HepG2 (cell line): Measurements from ENCODE around the gene DGKB. TPM values are rescaled to one million over a fixed set of nuclear protein-coding genes. Genes with fewer than 3 reads are reported as not detected.

ENCODE experiments used
- ATAC-seq: fragments of 200-7000 bp; cut with Tn5 transposase; 3 replicates; pipeline ENCODE4 v1.9.1; 2020; ENCODE audit warnings: mild to moderate bottlenecking, moderate library complexity
- BruUV-seq: library from RNA; stranded (reverse); fragments of 400-500 nt; replicated peaks from 2 replicates; lab custom pipeline; 2021; lab: Mats Ljungman, UMichigan
- CTCF ChIA-PET: fragments of 300-600 bp; formaldehyde crosslinking; extraction: SDS; loops from one replicate; lab custom pipeline; 2021; ENCODE audit warnings: low total read pairs, inconsistent platforms, low intra/inter-chr PET ratio; lab: Yijun Ruan, JAX
- POLR2A ChIA-PET: fragments of 350-600 bp; sonication (Branson Sonifier 250); formaldehyde crosslinking; loops from one replicate; lab custom pipeline; 2020; ENCODE audit warnings: antibody characterized with exemption, inconsistent platforms; lab: Yijun Ruan, JAX
- DNase-seq: peaks from one replicate; pipeline ENCODE4 v3.0.0-alpha.2; 2015; ENCODE audit warnings: low spot score
- FAIRE-seq: peaks from 3 replicates; lab custom pipeline; 2011; peaks lifted over from hg19 to GRCh38; lab: Jason Lieb, UNC
- H2AFZ ChIP-seq: one replicate; pipeline ENCODE4 v1.6.1; 2011; ENCODE audit warnings: low read length, inconsistent platforms
- H3K27ac ChIP-seq: fragments of 300-600 bp; 3 replicates; pipeline ENCODE4 v1.8.0; 2011; ENCODE audit warnings: mixed run types, mild to moderate bottlenecking, mixed read lengths, low read length, inconsistent platforms; ENCODE audit not compliant: insufficient read depth; ENCODE audit errors: extremely low read length
- H3K27me3 ChIP-seq, 2 experiments: fragments of 200-600 bp in 1 of 2; 2 replicates in 1 of 2; 3 replicates in 1 of 2; pipeline versions ENCODE4 v1.6.0 to v1.8.0; 2011; ENCODE audit warnings: low read length in 2 of 2, mild to moderate bottlenecking in 2 of 2, moderate library complexity in 2 of 2, inconsistent platforms in 1 of 2; ENCODE audit not compliant: insufficient read depth in 2 of 2, control insufficient read depth in 1 of 2
- H3K36me3 ChIP-seq, 2 experiments: fragments of 200-600 bp in 1 of 2; replicated peaks in 1 of 2; 2 replicates in 1 of 2; 3 replicates in 1 of 2; pipeline versions ENCODE4 v1.5.1 to v1.8.0; 2011; ENCODE audit warnings: low read length in 2 of 2, inconsistent platforms in 1 of 2; ENCODE audit not compliant: insufficient read depth in 2 of 2, control insufficient read depth in 1 of 2
- H3K4me1 ChIP-seq: 2 replicates; pipeline ENCODE4 v1.5.1; 2012; ENCODE audit warnings: low read length, inconsistent platforms; ENCODE audit not compliant: insufficient read depth
- H3K4me2 ChIP-seq: 2 replicates; pipeline ENCODE4 v1.6.0; 2011; ENCODE audit warnings: low read depth, low read length, inconsistent platforms
- H3K4me3 ChIP-seq, 3 experiments: fragments of 200-600 bp in 1 of 3; sonication (generic), shearing (Covaris generic) in 1 of 3; replicated peaks in 1 of 3; 2 replicates each; pipeline ENCODE4 v1.5.1; 2011 to 2016; ENCODE audit warnings: low read length in 3 of 3, inconsistent platforms in 2 of 3, low read depth in 2 of 3, mild to moderate bottlenecking in 2 of 3, control low read depth in 1 of 3, mixed read lengths in 1 of 3; ENCODE audit not compliant: insufficient read depth in 1 of 3
- H3K79me2 ChIP-seq: one replicate; pipeline ENCODE4 v1.6.1; 2011; ENCODE audit warnings: low read length, inconsistent platforms; ENCODE audit not compliant: insufficient read depth
- H3K9ac ChIP-seq: 2 replicates; pipeline ENCODE4 v1.6.0; 2011; ENCODE audit warnings: mild to moderate bottlenecking, low read depth, low read length, inconsistent platforms; ENCODE audit not compliant: insufficient read depth
- H3K9me3 ChIP-seq: 2 replicates; pipeline ENCODE4 v1.5.1; 2012; ENCODE audit warnings: mild to moderate bottlenecking, low read length
- H4K20me1 ChIP-seq: 2 replicates; pipeline ENCODE4 v1.6.0; 2011; ENCODE audit warnings: inconsistent platforms, mild to moderate bottlenecking, low read length, moderate library complexity; ENCODE audit not compliant: insufficient read depth
- CBX1 ChIP-seq: IDR thresholded peaks from one replicate; pipeline ENCODE4 v1.6.1; 2016; ENCODE audit warnings: antibody characterized with exemption, low read depth
- GATA4 ChIP-seq: sonication (generic); IDR thresholded peaks from 2 replicates; pipeline ENCODE4 v1.6.1; 2016; ENCODE audit warnings: antibody characterized with exemption, low read depth, borderline replicate concordance
- GATAD1 ChIP-seq: IDR thresholded peaks from 2 replicates; pipeline ENCODE4 v1.6.1; 2016; ENCODE audit warnings: missing genetic modification reagents, missing compliant biosample characterization
- JUNB ChIP-seq: sonication (generic); formaldehyde crosslinking; IDR thresholded peaks from 2 replicates; pipeline ENCODE4 v1.8.0; 2022; ENCODE audit warnings: missing genetic modification reagents, mild to moderate bottlenecking, borderline replicate concordance
- JUND ChIP-seq: sonication (generic); formaldehyde crosslinking; IDR thresholded peaks from 2 replicates; pipeline ENCODE4 v1.8.0; 2022; ENCODE audit warnings: mild to moderate bottlenecking, missing genetic modification reagents
- KLF9 ChIP-seq: IDR thresholded peaks from 2 replicates; pipeline ENCODE4 v1.6.1; 2016; ENCODE audit warnings: low read depth
- MAFG ChIP-seq: sonication (generic); formaldehyde crosslinking; IDR thresholded peaks from 2 replicates; pipeline ENCODE4 v1.5.1; 2020; ENCODE audit warnings: mild to moderate bottlenecking, missing genetic modification reagents
- ZFP36L2 ChIP-seq: sonication (generic); formaldehyde crosslinking; IDR thresholded peaks from 2 replicates; pipeline ENCODE4 v1.4.0; 2020; ENCODE audit warnings: missing genetic modification reagents
- ZNF572 ChIP-seq: sonication (generic); formaldehyde crosslinking; IDR thresholded peaks from 2 replicates; pipeline ENCODE4 v1.5.1; 2020; ENCODE audit warnings: mild to moderate bottlenecking, missing genetic modification reagents
- WGBS: methylation state at CpG from one replicate; pipeline ENCODE4 v1.1.6; 2017; ENCODE audit warnings: low lambda C conversion rate; 5-methylcytosine and 5-hydroxymethylcytosine counted together
- in situ Hi-C: cut with HindIII; loops from 2 replicates; pipeline ENCODE4 v1.10.0; 2017; ENCODE audit warnings: low pct_unique_long_range_greater_than_20kb; ENCODE audit not compliant: extremely low pct_ligation_motif_present
- intact Hi-C: fragments of 100-400 bp; cut with micrococcal nuclease; formaldehyde crosslinking; loops from one replicate; pipeline ENCODE4 v1.10.0; 2022; ENCODE audit not compliant: unreplicated experiment
- polyA plus RNA-seq, 8 experiments: library from polyadenylated mRNA; depleted of rRNA in 3 of 8; stranded (reverse) in 7 of 8; unstranded in 1 of 8; fragments of >200 nt; fragmentation: Illumina TruSeq in 4 of 8; extraction: Trizol in 4 of 8; gene quantifications; 2 replicates each; pipeline versions ENCODE4 v1.2.1 to v1.2.3, GENCODE V29; 2011 to 2016; ENCODE audit warnings: low read depth in 4 of 8, missing spikeins in 1 of 8, mixed read lengths in 1 of 8; ENCODE audit not compliant: insufficient read depth in 1 of 8
- total RNA-seq, 5 experiments: library from RNA; depleted of rRNA; stranded (reverse); fragments of >200 nt; fragmentation: Illumina TruSeq; extraction: Trizol; gene quantifications; 2 replicates each; pipeline ENCODE4 v1.2.3, GENCODE V29; 2016; ENCODE audit warnings: low read depth in 1 of 5
- TF ChIP-seq, protein P1 (sequence below): IDR thresholded peaks from 2 replicates; pipeline ENCODE4 v1.6.1; 2016; ENCODE audit warnings: mild to moderate bottlenecking, missing biosample characterization, missing genetic modification reagents
- TF ChIP-seq, protein P2 (sequence below): sonication (generic); formaldehyde crosslinking; IDR thresholded peaks from 2 replicates; pipeline ENCODE4 v1.5.0; 2020; ENCODE audit warnings: mild to moderate bottlenecking, missing genetic modification reagents

The DGKB gene
- total and polyA plus RNA-seq, 2 of the 13 experiments (the other 11 are each of a cell fraction or from before 2014, with no cell fraction given): not detected

DNA sequence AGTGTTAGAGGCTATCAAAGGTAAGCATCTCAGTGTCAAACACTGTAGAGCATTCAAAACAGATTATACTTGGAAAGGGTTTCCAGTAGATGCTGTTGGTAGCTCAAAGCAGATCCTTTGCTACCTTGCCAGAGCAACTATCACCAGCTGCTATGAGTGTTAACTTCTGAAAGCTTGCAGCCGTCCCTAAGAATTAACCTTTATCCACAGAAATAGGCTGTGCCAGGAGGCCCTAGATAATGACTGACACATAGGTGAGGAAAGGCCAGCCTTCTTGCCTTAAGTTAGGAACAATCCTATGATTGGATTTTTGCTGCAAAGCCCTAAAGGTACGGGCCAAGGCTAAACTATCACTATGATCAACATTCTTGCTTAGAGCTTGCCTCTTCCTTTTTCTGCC, 263.2 kb downstream of the DGKB start:
- in situ Hi-C loops: no loop called here
- no peak for ATAC-seq
- Histone ChIP-seq H2AFZ (no peak overlapping the region), H3K79me2 (no peaks in the 10 kb centered on the region), H3K27me3 (no peaks in the 10 kb centered on the region), H3K4me1 (no peaks in the 10 kb centered on the region), H3K36me3 (no peaks in the 10 kb centered on the region), H3K27ac (no peak overlapping the region), H4K20me1 (no peaks in the 10 kb centered on the region), H3K9me3 (peaks cover 54% of the 10 kb centered on the region), H3K9ac (no peak overlapping the region), H3K4me2 (no peak overlapping the region), H3K4me3 (no peak overlapping the region)
- TF ChIP-seq GATAD1 (CRISPR knock-in tag) (no peak), JUNB (CRISPR knock-in tag) (no peak), GATA4 (no peak), CBX1 (no peak), MAFG (no peak), JUND (CRISPR knock-in tag) (no peak), KLF9 (CRISPR knock-in tag) (no peak), ZNF572 (no peak), ZFP36L2 (no peak)
- TF ChIP-seq, protein P1, sequence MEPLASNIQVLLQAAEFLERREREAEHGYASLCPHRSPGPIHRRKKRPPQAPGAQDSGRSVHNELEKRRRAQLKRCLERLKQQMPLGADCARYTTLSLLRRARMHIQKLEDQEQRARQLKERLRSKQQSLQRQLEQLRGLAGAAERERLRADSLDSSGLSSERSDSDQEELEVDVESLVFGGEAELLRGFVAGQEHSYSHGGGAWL (CRISPR knock-in tag): no peak
- TF ChIP-seq, protein P2, sequence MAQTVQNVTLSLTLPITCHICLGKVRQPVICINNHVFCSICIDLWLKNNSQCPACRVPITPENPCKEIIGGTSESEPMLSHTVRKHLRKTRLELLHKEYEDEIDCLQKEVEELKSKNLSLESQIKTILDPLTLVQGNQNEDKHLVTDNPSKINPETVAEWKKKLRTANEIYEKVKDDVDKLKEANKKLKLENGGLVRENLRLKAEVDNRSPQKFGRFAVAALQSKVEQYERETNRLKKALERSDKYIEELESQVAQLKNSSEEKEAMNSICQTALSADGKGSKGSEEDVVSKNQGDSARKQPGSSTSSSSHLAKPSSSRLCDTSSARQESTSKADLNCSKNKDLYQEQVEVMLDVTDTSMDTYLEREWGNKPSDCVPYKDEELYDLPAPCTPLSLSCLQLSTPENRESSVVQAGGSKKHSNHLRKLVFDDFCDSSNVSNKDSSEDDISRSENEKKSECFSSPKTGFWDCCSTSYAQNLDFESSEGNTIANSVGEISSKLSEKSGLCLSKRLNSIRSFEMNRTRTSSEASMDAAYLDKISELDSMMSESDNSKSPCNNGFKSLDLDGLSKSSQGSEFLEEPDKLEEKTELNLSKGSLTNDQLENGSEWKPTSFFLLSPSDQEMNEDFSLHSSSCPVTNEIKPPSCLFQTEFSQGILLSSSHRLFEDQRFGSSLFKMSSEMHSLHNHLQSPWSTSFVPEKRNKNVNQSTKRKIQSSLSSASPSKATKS: no peak
- WGBS: 3% methylated on average over 2 of the region's 2 CpGs
- no TSS peak for BruUV-seq
- intact Hi-C loops: no loop called here
- ChIA-PET POLR2A (no interaction called here), CTCF (no interaction called here)
- DNase-seq: no peak
- no peak for FAIRE-seq
